Measurements from ENCODE around the gene GOLGA2.

DNA sequence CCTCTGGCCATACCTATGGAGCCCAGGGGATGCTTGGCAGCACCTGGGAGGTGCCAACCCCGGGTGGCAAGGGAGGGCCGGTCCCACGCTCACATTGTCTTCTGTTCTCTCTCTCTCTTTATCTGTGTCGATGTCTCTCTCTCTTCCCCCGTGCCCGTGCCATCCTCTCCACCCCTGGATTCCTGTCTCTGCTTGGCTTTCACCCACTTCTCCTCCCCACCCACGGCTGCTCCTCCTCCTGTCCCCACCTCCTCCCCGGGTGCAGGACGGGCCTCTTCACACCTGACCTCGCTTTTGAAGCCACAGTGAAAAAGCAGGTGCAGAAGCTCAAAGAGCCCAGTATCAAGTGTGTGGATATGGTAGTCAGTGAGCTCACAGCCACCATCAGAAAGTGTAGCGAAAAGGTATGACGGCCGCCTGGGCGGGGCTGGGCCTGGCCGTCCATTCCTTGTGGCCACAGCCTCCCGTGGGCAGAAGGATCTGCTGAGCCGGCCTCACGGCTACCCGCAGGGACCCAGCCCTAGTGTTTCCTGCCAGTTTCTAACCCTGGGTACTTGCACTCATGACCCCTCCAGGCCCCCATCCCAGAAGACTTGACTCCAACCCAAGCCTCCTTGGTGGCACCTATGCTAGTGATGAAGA is 49.9 kb downstream of the GOLGA2 start:
- TF ChIP-seq, protein P1, sequence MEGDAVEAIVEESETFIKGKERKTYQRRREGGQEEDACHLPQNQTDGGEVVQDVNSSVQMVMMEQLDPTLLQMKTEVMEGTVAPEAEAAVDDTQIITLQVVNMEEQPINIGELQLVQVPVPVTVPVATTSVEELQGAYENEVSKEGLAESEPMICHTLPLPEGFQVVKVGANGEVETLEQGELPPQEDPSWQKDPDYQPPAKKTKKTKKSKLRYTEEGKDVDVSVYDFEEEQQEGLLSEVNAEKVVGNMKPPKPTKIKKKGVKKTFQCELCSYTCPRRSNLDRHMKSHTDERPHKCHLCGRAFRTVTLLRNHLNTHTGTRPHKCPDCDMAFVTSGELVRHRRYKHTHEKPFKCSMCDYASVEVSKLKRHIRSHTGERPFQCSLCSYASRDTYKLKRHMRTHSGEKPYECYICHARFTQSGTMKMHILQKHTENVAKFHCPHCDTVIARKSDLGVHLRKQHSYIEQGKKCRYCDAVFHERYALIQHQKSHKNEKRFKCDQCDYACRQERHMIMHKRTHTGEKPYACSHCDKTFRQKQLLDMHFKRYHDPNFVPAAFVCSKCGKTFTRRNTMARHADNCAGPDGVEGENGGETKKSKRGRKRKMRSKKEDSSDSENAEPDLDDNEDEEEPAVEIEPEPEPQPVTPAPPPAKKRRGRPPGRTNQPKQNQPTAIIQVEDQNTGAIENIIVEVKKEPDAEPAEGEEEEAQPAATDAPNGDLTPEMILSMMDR (IDR thresholded peaks at IDR 0.05) = no peak
- TF ChIP-seq TCF12 (IDR thresholded peaks at IDR 0.05) = no peak
- TF ChIP-seq POLR2AphosphoS5 (IDR thresholded peaks at IDR 0.05; ENCODE audit: low read depth, low read length) = no peak
- no peak for TF ChIP-seq CHD2 (IDR thresholded peaks at IDR 0.05; ENCODE audit: low read length, partially characterized antibody)
- TF ChIP-seq, protein P2, sequence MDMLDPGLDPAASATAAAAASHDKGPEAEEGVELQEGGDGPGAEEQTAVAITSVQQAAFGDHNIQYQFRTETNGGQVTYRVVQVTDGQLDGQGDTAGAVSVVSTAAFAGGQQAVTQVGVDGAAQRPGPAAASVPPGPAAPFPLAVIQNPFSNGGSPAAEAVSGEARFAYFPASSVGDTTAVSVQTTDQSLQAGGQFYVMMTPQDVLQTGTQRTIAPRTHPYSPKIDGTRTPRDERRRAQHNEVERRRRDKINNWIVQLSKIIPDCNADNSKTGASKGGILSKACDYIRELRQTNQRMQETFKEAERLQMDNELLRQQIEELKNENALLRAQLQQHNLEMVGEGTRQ (IDR thresholded peaks at IDR 0.05; ENCODE audit: borderline replicate concordance, low read depth, low read length) = no peak
- no peak for TF ChIP-seq RFX5 (IDR thresholded peaks at IDR 0.05; ENCODE audit: low read length)
- no peak for TF ChIP-seq EP300 (IDR thresholded peaks at IDR 0.05; ENCODE audit: borderline replicate concordance in 1 of 2, low read depth in 1 of 2, low read length in 1 of 2)
- no peak for TF ChIP-seq EZH2phosphoT487 (IDR thresholded peaks at IDR 0.05; ENCODE audit: borderline replicate concordance, low read depth)
- TF ChIP-seq NFIC (IDR thresholded peaks at IDR 0.05; ENCODE audit: borderline replicate concordance) = no peak
- TF ChIP-seq, protein P3, sequence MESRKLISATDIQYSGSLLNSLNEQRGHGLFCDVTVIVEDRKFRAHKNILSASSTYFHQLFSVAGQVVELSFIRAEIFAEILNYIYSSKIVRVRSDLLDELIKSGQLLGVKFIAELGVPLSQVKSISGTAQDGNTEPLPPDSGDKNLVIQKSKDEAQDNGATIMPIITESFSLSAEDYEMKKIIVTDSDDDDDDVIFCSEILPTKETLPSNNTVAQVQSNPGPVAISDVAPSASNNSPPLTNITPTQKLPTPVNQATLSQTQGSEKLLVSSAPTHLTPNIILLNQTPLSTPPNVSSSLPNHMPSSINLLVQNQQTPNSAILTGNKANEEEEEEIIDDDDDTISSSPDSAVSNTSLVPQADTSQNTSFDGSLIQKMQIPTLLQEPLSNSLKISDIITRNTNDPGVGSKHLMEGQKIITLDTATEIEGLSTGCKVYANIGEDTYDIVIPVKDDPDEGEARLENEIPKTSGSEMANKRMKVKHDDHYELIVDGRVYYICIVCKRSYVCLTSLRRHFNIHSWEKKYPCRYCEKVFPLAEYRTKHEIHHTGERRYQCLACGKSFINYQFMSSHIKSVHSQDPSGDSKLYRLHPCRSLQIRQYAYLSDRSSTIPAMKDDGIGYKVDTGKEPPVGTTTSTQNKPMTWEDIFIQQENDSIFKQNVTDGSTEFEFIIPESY (IDR thresholded peaks at IDR 0.05; ENCODE audit: borderline replicate concordance, low read depth) = no peak
